GM12878 (cell line): ENCODE data around the gene KRTAP12-4. TPM values are rescaled to one million over a fixed set of nuclear protein-coding genes. Genes with fewer than 3 reads are reported as not detected.

Experiments used
- CBX3 ChIP-seq: fragments of 200-600 bp; sonication (generic); IDR thresholded peaks from 2 replicates; pipeline ENCODE4 v1.6.1; 2016; ENCODE audit warnings: low read depth, borderline replicate concordance
- E4F1 ChIP-seq: fragments of 450-650 bp; IDR thresholded peaks from 2 replicates; pipeline ENCODE4 v1.6.1; 2018; ENCODE audit warnings: borderline replicate concordance, mild to moderate bottlenecking; ENCODE audit not compliant: partially characterized antibody
- ELK1 ChIP-seq: IDR thresholded peaks from 2 replicates; pipeline ENCODE4 v1.6.1; 2012; ENCODE audit warnings: low read depth, low read length, improper control_type of control experiment
- PAX8 ChIP-seq: fragments of 450-650 bp; IDR thresholded peaks from 2 replicates; pipeline ENCODE4 v1.6.1; 2017; ENCODE audit warnings: mild to moderate bottlenecking, moderate library complexity
- POLR2A ChIP-seq: IDR thresholded peaks from 2 replicates; pipeline ENCODE4 v1.6.1; 2011; ENCODE audit warnings: low read depth, mild to moderate bottlenecking, low read length
- ZNF687 ChIP-seq: fragments of 450-650 bp; IDR thresholded peaks from 2 replicates; pipeline ENCODE4 v1.6.1; 2017; ENCODE audit warnings: mild to moderate bottlenecking, moderate library complexity
- polyA plus RNA-seq, 11 experiments: library from polyadenylated mRNA; depleted of rRNA in 4 of 11; unstranded in 6 of 11; stranded (reverse) in 5 of 11; fragments of >200 nt; fragmentation: Nextera tagmentation in 4 of 11; fragmentation: Illumina TruSeq in 1 of 11; extraction: Ambion mirVana in 4 of 11; extraction: Trizol in 1 of 11; gene quantifications; 1 replicate in 1 of 11; 2 replicates in 10 of 11; pipeline versions ENCODE4 v1.2.1 to v1.2.3, GENCODE V29; 2011 to 2016; ENCODE audit warnings: inconsistent platforms in 2 of 11, missing spikeins in 2 of 11, low read depth in 1 of 11
- total RNA-seq, 4 experiments: library from RNA; depleted of rRNA in 3 of 4; stranded (reverse); fragments of >200 nt in 3 of 4; fragmentation: Illumina TruSeq in 1 of 4; extraction: Trizol in 1 of 4; gene quantifications; 2 replicates each; pipeline versions ENCODE4 v1.2.1 to v1.2.3, GENCODE V29; 2013 to 2021

The KRTAP12-4 gene
- total and polyA plus RNA-seq, 10 of the 15 experiments (the other 5 are each of a cell fraction or from before 2014, with no cell fraction given), result not detected

DNA sequence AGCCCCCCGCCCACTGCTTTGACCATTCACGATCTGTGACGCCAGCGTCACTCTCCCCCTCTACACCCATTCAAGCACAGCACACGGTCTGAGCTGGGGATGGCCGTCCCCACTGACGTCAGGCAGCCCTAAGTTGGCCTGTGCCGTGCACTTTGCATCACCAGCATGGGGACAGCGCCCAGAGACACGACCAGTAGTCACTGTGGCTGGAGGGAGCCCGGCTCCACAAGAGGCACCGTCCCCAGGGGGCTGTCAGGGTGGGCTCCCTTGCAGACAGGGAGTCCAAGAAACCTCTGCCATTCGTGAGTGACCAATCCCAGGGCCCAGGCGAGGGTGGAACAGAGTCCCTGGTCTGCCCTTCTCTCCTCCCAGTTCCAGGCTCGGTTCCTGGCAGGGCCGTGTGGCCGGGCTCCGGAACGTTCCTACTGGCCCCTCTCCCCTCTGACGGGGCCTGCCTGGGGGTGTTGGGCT lies 40.3 kb downstream of the KRTAP12-4 start (continued):
- TF ChIP-seq ZNF687 (no peak), ELK1 (no peak), E4F1 (no peak), POLR2A (no peak), CBX3 (no peak), PAX8 (no peak)
